Measurements from ENCODE around the gene SAMD4A.

Gene SAMD4A

DNA sequence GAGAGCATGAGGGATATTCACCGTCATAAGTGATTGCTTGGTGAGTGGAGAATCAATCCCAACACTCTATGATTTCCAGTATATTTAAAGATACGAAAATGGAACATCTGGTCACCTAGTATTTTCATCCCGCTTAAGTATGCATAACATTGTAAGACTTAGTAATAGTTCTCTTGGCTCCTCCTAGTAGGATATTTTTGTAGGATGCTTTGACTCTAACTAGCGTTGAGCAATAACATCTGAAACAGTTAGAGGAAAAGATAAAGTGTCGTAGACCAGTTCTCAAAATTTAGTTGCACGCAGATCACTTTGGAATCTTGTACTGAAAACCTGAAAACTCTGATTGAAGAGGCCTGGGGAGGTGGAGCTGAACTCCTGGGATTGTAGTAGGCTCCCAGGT, 7.6 kb downstream of the SAMD4A start:
- H3K4me3 Mint-ChIP-seq: no peak overlapping the region
- DNase-seq: no peak
- H3K27me3 Mint-ChIP-seq: peaks cover 9% of the 10 kb centered on the region
- peaks cover 18% of the 10 kb centered on the region for H3K9me3 Mint-ChIP-seq
- peaks cover 27% of the 10 kb centered on the region for H3K36me3 Mint-ChIP-seq (ENCODE audit: low read depth)
- H3K27ac Mint-ChIP-seq: no peak overlapping the region
- H3K4me1 Mint-ChIP-seq (ENCODE audit: low read depth): peaks cover 10% of the 10 kb centered on the region

DNA sequence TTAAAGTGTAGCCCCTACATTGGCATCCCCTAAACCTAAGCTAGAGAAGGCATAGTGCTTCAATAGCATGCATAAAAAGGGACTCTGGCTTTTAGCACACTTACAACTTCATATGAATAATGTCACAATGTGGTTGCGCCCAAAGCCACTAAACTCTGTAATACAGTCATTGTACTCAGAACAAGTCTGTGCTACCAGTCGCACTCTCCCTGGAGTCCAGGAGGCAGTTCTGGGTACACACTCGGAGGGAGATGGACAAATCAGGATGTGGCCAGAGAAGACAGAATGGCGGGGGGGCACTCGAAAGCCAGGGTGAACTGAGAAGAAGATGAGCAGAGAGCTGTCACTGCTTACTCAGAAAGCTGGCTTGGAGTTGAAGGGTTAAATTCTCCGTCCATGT, 10.6 kb downstream of the SAMD4A start:
- H3K36me3 Mint-ChIP-seq (ENCODE audit: low read depth): peaks cover 13% of the 10 kb centered on the region
- no peaks in the 10 kb centered on the region for H3K4me1 Mint-ChIP-seq (ENCODE audit: low read depth)
- peaks cover 10% of the 10 kb centered on the region for H3K9me3 Mint-ChIP-seq
- peaks cover 3% of the 10 kb centered on the region for H3K27me3 Mint-ChIP-seq
- H3K4me3 Mint-ChIP-seq: no peak overlapping the region
- DNase-seq: no peak
- H3K27ac Mint-ChIP-seq: no peak overlapping the region

DNA sequence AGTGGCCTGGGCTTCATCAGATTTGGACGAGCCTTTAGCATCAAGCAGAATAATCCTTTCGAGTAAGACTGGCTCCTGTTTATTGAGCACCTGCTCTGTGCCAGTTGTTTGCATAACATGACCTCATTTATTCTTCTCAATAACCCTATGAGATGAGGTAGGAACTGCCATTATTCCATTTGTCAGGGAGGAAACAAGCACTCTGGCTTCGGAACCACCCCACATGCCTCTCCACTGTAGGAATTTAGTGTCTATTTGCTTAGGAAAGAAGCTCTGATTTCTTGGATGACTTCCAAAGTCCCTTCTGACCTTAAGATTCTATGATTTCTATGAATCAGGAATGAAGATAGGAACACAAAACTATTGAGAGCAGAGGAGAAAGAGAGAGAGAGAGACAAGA, 11.0 kb downstream of the SAMD4A start:
- no peak for DNase-seq
- no peak overlapping the region for H3K4me3 Mint-ChIP-seq
- H3K27me3 Mint-ChIP-seq: peaks cover 3% of the 10 kb centered on the region
- no peaks in the 10 kb centered on the region for H3K4me1 Mint-ChIP-seq (ENCODE audit: low read depth)
- H3K9me3 Mint-ChIP-seq: peaks cover 7% of the 10 kb centered on the region
- peaks cover 10% of the 10 kb centered on the region for H3K36me3 Mint-ChIP-seq (ENCODE audit: low read depth)
- no peak overlapping the region for H3K27ac Mint-ChIP-seq

DNA sequence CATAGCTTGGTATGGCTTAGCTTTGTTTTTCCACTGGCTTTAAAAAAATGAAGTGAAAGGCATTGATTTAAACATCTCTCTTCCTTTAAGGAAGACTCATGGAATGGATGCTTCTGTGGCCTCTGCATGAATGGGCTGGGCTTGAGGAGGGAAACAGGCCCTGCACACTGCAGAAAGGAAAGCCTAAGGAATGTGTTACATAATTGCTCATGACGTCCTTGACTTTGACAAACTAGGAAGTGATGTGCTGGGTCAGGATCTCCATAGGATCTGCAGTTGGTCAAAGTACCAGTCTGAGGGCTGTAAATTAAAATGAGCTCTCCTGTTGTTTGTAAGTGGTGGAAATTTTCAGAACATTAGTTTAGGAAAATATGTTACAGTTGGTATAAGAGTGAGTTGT, 12.7 kb downstream of the SAMD4A start:
- H3K36me3 Mint-ChIP-seq (ENCODE audit: low read depth): no peaks in the 10 kb centered on the region
- no peak overlapping the region for H3K27ac Mint-ChIP-seq
- peaks cover 3% of the 10 kb centered on the region for H3K27me3 Mint-ChIP-seq
- no peak for DNase-seq
- no peaks in the 10 kb centered on the region for H3K9me3 Mint-ChIP-seq
- H3K4me1 Mint-ChIP-seq (ENCODE audit: low read depth): no peaks in the 10 kb centered on the region
- H3K4me3 Mint-ChIP-seq: no peak overlapping the region

DNA sequence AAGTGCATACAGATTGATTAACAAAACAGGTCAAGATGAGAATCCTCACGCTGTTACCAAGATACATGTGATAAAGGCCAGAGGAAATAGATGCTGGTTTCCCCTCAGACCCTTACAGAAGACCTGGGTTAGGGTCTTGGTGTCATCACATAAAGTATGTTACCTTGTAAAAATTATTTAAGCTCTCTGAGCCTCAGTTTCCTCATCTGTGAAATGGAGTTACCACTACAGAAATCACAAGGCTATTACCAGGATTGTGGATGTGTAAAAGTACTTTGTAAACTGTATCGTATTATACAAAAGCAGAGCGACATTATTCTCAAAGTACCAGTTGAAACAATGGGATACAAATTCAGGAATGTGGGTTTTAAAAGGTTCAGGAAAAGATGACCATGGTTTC, 14.0 kb downstream of the SAMD4A start:
- Mint-ChIP-seq H3K27me3 (no peaks in the 10 kb centered on the region), H3K4me3 (no peak overlapping the region), H3K9me3 (no peaks in the 10 kb centered on the region), H3K4me1 (ENCODE audit: low read depth) (no peaks in the 10 kb centered on the region), H3K27ac (no peak overlapping the region), H3K36me3 (ENCODE audit: low read depth) (no peaks in the 10 kb centered on the region)
- DNase-seq: no peak

DNA sequence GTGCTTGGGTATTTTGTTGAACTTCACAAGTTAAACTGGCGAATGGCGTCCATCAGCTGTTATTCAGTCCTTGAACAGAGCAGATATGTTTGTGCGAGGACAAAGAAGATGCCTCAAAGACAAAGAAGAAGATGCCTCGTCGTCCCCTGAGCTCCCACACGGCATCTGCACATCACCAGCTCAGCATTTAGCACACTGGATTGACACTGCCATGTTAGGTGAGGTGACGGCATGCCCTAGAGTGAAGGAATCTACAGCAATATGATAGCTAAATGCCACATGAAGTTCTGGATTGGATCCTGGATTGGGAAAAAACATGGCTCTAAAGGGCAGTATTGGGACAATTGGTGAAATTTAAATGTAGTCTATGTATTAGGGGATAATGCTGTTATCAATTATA, 15.4 kb downstream of the SAMD4A start:
- Mint-ChIP-seq H3K4me1 (ENCODE audit: low read depth) (peaks cover 1% of the 10 kb centered on the region), H3K9me3 (no peaks in the 10 kb centered on the region), H3K4me3 (no peak overlapping the region), H3K27ac (no peak overlapping the region), H3K27me3 (no peaks in the 10 kb centered on the region), H3K36me3 (ENCODE audit: low read depth) (no peaks in the 10 kb centered on the region)
- DNase-seq: no peak

DNA sequence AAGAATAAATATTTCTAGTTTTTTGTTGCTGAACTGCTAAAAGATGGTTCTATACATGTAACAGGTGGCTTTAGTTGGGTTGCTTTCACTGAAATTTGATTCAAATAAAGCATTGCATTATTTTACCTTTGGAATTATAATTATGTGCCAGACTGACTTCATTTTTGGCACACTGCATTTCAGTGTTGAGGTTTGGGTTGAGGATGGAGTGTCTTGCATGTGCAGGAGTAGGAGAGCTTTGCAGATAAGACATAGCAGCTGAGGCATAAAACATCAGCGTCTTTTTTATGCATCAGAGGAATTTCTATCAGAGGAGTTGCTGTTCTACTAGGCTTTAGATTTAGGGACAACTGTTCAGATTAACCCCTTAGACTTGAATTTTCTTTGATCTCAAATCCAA, 17.2 kb downstream of the SAMD4A start:
- H3K4me1 Mint-ChIP-seq (ENCODE audit: low read depth): peaks cover 4% of the 10 kb centered on the region
- H3K27ac Mint-ChIP-seq: no peak overlapping the region
- no peaks in the 10 kb centered on the region for H3K27me3 Mint-ChIP-seq

DNA sequence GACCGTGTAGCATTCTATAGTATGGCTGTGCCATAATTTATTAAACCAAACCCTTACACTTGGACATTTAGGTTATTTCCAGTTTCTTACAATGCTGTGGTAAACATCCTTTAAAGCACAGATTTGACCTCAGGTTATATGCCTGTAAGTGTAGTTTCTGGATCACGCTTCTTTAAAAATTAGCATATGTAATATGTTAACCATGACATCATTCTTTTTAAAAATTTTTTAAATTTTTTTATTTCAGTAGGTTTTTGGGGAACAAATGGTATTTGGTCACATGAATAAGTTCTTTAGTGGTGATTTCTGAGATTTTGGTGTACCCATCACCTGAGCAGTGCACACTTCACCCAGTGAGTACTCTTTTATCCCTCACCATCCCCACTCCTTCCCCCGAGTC, 18.3 kb downstream of the SAMD4A start:
- no peaks in the 10 kb centered on the region for H3K9me3 Mint-ChIP-seq
- H3K4me1 Mint-ChIP-seq (ENCODE audit: low read depth): peaks cover 7% of the 10 kb centered on the region
- DNase-seq: no peak
- H3K27me3 Mint-ChIP-seq: no peaks in the 10 kb centered on the region
- H3K36me3 Mint-ChIP-seq (ENCODE audit: low read depth): no peaks in the 10 kb centered on the region
- no peak overlapping the region for H3K27ac Mint-ChIP-seq
- no peak overlapping the region for H3K4me3 Mint-ChIP-seq

More for the DNA sequence above, 17.2 kb downstream of the SAMD4A start:
- no peak overlapping the region for H3K4me3 Mint-ChIP-seq
- no peak for DNase-seq
- no peaks in the 10 kb centered on the region for H3K36me3 Mint-ChIP-seq (ENCODE audit: low read depth)
- no peaks in the 10 kb centered on the region for H3K9me3 Mint-ChIP-seq

DNA sequence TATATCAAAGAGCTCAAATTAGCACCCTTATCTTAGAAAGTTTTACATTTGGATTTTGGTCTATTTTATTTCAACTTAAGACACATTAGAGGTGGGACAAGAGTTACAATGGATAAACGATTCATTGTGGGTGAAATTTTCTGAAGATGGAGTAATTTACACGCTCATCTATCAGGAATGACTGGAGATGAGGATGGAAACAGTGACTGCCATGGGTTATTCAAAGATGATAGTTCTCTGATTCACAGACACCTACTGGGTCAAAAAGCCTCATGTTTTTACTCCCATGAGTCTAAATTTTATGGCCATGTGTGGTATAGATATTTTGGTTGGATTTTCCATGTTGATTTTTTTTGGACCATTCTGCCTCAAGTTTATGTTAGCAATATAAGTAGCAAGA, 22.1 kb downstream of the SAMD4A start:
- H3K27ac Mint-ChIP-seq: no peak overlapping the region
- H3K36me3 Mint-ChIP-seq (ENCODE audit: low read depth): no peaks in the 10 kb centered on the region
- no peak for DNase-seq
- H3K4me1 Mint-ChIP-seq (ENCODE audit: low read depth): peaks cover 16% of the 10 kb centered on the region
- no peaks in the 10 kb centered on the region for H3K27me3 Mint-ChIP-seq
- H3K4me3 Mint-ChIP-seq: no peak overlapping the region
- no peaks in the 10 kb centered on the region for H3K9me3 Mint-ChIP-seq

DNA sequence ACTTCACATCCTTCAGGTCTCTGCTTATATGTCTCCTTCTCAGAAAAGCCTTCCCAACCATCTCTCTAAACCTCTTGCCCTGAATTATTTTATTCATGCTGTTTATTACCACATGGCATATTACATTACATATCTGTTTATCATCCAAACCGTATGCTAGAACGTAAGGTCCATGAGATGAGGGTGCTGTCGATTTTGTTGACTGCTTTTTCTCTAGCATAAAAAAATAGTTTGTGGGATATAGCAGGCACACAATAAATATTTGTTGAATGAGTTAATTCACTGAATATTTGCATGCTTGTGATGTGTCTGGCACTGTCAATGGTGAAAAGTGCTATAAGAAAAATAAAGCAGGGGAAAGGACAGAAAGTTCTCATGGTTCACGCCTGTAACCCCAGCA, 22.9 kb downstream of the SAMD4A start:
- no peaks in the 10 kb centered on the region for H3K36me3 Mint-ChIP-seq (ENCODE audit: low read depth)
- no peaks in the 10 kb centered on the region for H3K9me3 Mint-ChIP-seq
- H3K27me3 Mint-ChIP-seq: no peaks in the 10 kb centered on the region

DNA sequence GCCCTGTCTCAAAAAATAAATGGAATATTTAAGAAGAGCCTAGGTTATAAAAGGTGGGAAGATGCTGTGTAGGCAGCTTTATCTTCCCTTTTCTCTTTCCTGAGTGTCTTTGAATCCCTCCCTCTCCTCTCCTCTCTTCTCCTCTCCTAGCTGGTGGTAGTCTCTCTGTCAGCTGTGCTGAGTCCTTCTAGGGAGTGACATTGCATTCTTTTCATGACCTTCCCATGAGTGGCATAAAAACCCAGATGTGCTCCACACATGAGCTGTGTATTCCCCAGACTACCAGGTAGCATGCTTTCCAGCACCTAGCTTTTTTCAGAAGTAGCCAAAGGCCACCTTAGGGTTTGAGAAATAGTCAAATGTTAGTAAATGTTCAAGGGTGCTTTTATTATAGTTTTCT, 23.6 kb downstream of the SAMD4A start:
- H3K4me1 Mint-ChIP-seq (ENCODE audit: low read depth): peaks cover 22% of the 10 kb centered on the region
- H3K27me3 Mint-ChIP-seq: no peaks in the 10 kb centered on the region
- no peak overlapping the region for H3K27ac Mint-ChIP-seq

More for the DNA sequence above, 22.9 kb downstream of the SAMD4A start:
- Mint-ChIP-seq H3K4me3 (no peak overlapping the region), H3K27ac (no peak overlapping the region), H3K4me1 (ENCODE audit: low read depth) (peaks cover 20% of the 10 kb centered on the region)
- DNase-seq: no peak

DNA sequence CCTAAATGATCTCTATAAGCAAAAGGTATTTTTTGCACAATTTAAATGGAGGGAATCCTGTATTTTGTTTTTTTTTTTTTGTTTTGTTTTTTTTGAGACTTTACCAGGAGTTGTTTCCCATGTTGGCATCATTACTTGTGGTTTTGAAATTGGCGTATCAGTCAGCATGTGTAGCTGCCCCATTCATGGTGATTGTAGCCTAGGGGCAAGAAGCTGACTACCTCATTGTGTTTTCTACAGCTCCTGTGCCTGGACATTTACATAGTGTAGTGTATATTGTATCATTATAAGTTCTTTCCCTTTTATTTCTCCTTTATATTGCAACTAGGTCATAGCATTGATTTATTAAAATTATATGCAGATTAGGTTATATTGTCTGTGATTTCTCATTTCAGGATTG, 24.5 kb downstream of the SAMD4A start:
- H3K9me3 Mint-ChIP-seq: no peaks in the 10 kb centered on the region
- DNase-seq: no peak
- H3K4me3 Mint-ChIP-seq: no peak overlapping the region
- peaks cover 22% of the 10 kb centered on the region for H3K4me1 Mint-ChIP-seq (ENCODE audit: low read depth)
- H3K27me3 Mint-ChIP-seq: peaks cover 3% of the 10 kb centered on the region
- no peaks in the 10 kb centered on the region for H3K36me3 Mint-ChIP-seq (ENCODE audit: low read depth)
- H3K27ac Mint-ChIP-seq: no peak overlapping the region

More for the DNA sequence above, 23.6 kb downstream of the SAMD4A start:
- Mint-ChIP-seq H3K9me3 (no peaks in the 10 kb centered on the region), H3K4me3 (no peak overlapping the region), H3K36me3 (ENCODE audit: low read depth) (no peaks in the 10 kb centered on the region)
- no peak for DNase-seq

DNA sequence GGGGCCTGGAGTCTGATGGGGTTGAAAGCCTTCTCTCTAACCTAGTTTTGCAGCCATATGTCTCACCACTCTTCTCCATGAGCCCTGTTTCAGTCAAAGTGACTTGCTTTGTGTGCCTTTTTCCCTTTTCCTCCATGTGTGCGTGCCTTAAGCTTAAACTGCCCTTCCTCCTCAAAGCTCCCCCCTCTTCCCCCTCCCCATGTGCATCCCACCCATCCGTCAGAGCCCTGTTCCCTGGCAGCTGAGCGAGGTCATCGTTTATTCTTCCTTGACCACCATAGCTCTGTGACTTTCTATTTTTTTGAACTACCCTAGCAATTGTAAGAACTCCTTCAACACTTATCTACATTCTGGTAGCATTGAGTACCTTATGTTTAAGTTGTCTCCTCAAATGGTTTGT, 24.9 kb downstream of the SAMD4A start:
- Mint-ChIP-seq H3K27ac (no peak overlapping the region), H3K9me3 (no peaks in the 10 kb centered on the region), H3K27me3 (peaks cover 3% of the 10 kb centered on the region), H3K36me3 (ENCODE audit: low read depth) (no peaks in the 10 kb centered on the region), H3K4me3 (no peak overlapping the region), H3K4me1 (ENCODE audit: low read depth) (peaks cover 22% of the 10 kb centered on the region)
- DNase-seq: no peak

DNA sequence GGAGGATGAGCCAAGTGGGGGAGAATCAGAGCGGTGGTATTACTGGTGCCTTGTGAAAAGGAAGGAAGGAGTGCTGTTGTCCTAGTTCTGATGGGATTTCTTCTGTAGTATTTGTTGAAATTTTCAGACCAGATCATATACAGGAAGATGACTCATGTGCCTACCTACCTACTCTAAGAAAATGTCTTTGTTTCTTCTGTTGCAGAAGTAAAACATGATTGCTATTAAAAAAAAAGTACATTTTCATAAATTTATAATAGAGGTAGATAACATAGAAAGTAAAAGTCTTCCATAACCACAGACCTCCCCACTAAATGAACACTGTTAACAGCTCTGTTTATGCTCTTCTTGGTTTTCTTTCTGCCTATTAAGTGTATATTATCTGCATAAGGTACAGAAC, 26.9 kb downstream of the SAMD4A start:
- H3K4me1 Mint-ChIP-seq (ENCODE audit: low read depth): peaks cover 20% of the 10 kb centered on the region
- no peak for DNase-seq
- H3K27me3 Mint-ChIP-seq: peaks cover 3% of the 10 kb centered on the region
- no peak overlapping the region for H3K4me3 Mint-ChIP-seq
- peak overlapping the region; percentile 42 for H3K27ac Mint-ChIP-seq
- no peaks in the 10 kb centered on the region for H3K36me3 Mint-ChIP-seq (ENCODE audit: low read depth)
- no peaks in the 10 kb centered on the region for H3K9me3 Mint-ChIP-seq

DNA sequence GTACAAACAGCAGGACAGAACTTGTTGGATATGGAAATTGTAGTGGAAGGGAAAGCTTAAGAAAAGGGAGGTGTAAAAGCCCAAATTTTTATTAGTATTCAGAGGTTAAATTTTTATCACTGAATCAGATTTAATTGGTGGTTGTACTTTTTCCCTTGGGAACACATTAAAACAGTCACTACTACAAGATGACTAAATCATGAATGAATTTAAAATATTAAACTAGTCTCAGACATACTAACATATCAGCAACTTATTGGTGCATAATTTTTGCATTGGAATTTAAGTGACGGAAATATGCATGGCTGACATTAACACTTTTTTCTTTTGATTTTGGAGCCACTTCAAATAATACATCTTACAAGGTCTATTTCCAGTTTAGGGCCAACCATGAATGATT, 27.6 kb downstream of the SAMD4A start:
- H3K27me3 Mint-ChIP-seq: peaks cover 3% of the 10 kb centered on the region
- no peak for DNase-seq
- H3K36me3 Mint-ChIP-seq (ENCODE audit: low read depth): no peaks in the 10 kb centered on the region
- H3K4me3 Mint-ChIP-seq: no peak overlapping the region
- no peaks in the 10 kb centered on the region for H3K9me3 Mint-ChIP-seq
- peaks cover 14% of the 10 kb centered on the region for H3K4me1 Mint-ChIP-seq (ENCODE audit: low read depth)
- no peak overlapping the region for H3K27ac Mint-ChIP-seq

DNA sequence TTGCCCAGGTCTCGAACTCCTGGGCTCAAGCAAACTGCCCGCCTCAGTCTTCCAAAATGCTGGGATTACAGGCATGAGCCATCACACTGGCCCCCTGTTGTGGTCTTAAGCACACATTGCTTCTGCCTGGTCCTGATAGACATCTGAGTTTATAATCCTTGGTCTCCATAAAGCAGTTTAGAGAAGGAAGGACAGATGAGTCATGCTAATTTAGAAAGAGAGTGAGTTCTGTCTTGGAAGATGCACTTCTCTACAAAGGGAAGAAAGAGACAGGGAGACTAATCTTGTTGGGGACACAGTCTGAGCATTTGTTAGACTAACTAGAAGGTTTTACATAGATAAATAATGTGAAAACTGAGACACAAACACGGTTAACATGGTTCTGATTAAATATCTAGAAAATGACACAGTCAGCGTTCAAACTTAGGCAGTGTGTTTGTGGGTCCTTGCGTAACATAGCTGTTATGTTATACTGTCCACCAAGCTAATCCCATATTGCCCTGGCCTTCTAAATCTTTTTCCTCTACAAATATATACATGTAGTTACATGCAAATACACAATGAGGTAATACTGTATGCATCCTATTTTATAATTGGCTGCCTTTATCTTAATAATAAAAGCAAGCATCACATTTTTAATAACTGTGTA, 31.0 kb downstream of the SAMD4A start:
- Mint-ChIP-seq H3K27me3 (peaks cover 3% of the 10 kb centered on the region), H3K4me1 (ENCODE audit: low read depth) (peaks cover 14% of the 10 kb centered on the region), H3K4me3 (no peak overlapping the region), H3K27ac (no peak overlapping the region), H3K9me3 (no peaks in the 10 kb centered on the region), H3K36me3 (ENCODE audit: low read depth) (no peaks in the 10 kb centered on the region)
- no peak for DNase-seq

Data from activated T-cell treated with anti-CD3 and anti-CD28 coated beads, Interleukin-2, amount 50 U/mL, for 24 hours (primary cell).